Activated CD8-positive, alpha-beta T cell treated with anti-CD3 and anti-CD28 coated beads for 36 hours (primary cell): ENCODE measurements around the gene IFITM2. TPM values are rescaled to one million over a fixed set of nuclear protein-coding genes. Genes with fewer than 3 reads are reported as not detected.
"Not testable (repeated sequence)": the region's sequence is repeated elsewhere in the genome, so short reads cannot be mapped to it uniquely, and the experiment has no call there.

Experiments used
- ATAC-seq: fragments of 200-7000 bp; cut with Tn5 transposase; one replicate; pipeline ENCODE4 v1.10.0; 2021; ENCODE audit warnings: mild to moderate bottlenecking, moderate library complexity
- CTCF ChIA-PET: fragments of 350-600 bp; sonication (Branson Sonifier 250); formaldehyde crosslinking; loops from one replicate; lab custom pipeline; 2021; ENCODE audit warnings: antibody characterized with exemption; lab: Charles Lee
- POLR2A ChIA-PET: fragments of 350-600 bp; sonication (Branson Sonifier 250); formaldehyde crosslinking; loops from one replicate; lab custom pipeline; 2021; ENCODE audit warnings: antibody characterized with exemption; lab: Charles Lee
- DNase-seq: peaks from one replicate; pipeline ENCODE4 v3.0.0-alpha.2; 2020
- H3K27ac Mint-ChIP-seq: one replicate; pipeline ENCODE4 v1.8.0; 2021; ENCODE audit warnings: mild to moderate bottlenecking, mixed read lengths
- H3K27me3 Mint-ChIP-seq: one replicate; pipeline ENCODE4 v1.8.0; 2021; ENCODE audit warnings: mixed read lengths
- H3K36me3 Mint-ChIP-seq: one replicate; pipeline ENCODE4 v1.8.0; 2021; ENCODE audit warnings: low read depth, mixed read lengths
- H3K4me1 Mint-ChIP-seq: one replicate; pipeline ENCODE4 v1.8.0; 2021; ENCODE audit warnings: low read depth, mixed read lengths
- H3K4me3 Mint-ChIP-seq: one replicate; pipeline ENCODE4 v1.8.0; 2021; ENCODE audit warnings: mild to moderate bottlenecking, moderate library complexity, mixed read lengths
- H3K9me3 Mint-ChIP-seq: one replicate; pipeline ENCODE4 v1.8.0; 2021; ENCODE audit warnings: mixed read lengths
- intact Hi-C: fragments of 100-400 bp; cut with micrococcal nuclease; formaldehyde crosslinking; loops from one replicate; pipeline ENCODE4 v1.10.0; 2022
- total RNA-seq, 2 experiments: library from RNA; stranded (reverse); gene quantifications; one replicate each; pipeline ENCODE4 v1.2.3, GENCODE V29; 2021
- TF ChIP-seq, protein P1 (sequence below): fragments of 200-600 bp; IDR thresholded peaks from one replicate; pipeline ENCODE4 v1.8.0; 2022; ENCODE audit warnings: antibody characterized with exemption, mild to moderate bottlenecking

IFITM2 gene
- total RNA-seq, 2 experiments from 2014 or later: 540 to 549 TPM

DNA sequence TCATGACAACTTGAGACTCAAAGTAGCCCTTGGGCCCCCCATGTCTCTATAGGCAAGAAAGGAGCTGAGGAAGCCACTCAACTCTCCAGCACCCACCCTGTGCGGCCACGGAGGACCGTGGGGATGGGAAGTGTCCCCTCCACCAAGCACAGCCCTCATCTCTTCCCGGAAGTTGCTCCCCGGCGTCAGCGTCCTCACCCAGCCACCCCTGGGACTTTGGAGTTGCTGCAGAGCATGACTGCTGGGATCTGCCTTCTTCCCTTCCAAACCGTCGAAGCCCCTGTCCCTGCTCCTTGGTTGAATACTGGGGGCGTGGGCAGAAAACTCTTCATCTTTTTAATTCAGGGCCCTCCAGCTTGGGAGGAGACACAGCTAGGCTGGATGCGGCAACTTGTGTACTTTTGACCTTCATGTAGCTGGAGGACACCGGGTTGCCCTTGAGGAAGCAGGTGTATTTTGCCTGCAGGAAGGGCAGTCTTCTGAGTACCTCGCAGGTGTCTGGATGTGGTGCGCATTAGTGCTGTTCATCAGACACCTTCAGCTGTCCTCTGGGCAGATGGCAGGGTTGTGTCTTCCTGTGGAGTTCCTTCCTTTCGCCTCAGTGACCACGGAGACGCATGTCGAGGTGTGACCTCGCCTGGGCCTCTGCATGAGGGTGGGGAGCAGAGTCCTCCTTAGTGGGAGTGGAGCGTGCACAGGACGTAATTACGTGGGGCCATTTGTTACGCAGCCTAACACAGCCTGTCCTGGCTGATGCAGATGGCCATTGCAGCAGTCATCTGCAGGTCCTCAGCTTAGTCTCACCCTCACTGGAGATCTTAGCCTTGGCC lies 25.2 kb downstream of the IFITM2 start:
- Mint-ChIP-seq H3K27ac (no peak overlapping the region), H3K9me3 (peaks cover 3% of the 10 kb centered on the region), H3K36me3 (peaks cover 3% of the 10 kb centered on the region), H3K4me3 (no peak overlapping the region), H3K27me3 (no peaks in the 10 kb centered on the region), H3K4me1 (peaks cover 58% of the 10 kb centered on the region)
- TF ChIP-seq, protein P1, sequence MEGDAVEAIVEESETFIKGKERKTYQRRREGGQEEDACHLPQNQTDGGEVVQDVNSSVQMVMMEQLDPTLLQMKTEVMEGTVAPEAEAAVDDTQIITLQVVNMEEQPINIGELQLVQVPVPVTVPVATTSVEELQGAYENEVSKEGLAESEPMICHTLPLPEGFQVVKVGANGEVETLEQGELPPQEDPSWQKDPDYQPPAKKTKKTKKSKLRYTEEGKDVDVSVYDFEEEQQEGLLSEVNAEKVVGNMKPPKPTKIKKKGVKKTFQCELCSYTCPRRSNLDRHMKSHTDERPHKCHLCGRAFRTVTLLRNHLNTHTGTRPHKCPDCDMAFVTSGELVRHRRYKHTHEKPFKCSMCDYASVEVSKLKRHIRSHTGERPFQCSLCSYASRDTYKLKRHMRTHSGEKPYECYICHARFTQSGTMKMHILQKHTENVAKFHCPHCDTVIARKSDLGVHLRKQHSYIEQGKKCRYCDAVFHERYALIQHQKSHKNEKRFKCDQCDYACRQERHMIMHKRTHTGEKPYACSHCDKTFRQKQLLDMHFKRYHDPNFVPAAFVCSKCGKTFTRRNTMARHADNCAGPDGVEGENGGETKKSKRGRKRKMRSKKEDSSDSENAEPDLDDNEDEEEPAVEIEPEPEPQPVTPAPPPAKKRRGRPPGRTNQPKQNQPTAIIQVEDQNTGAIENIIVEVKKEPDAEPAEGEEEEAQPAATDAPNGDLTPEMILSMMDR: no peak
- DNase-seq (no peak), ATAC-seq (no peak)
- intact Hi-C loops: no loop called here
- CTCF ChIA-PET: interaction anchor here (1.2 kb wide), 1 partner anchor 82 kb away, joined by 3 read pairs; no protein-coding TSS in a partner anchor
- POLR2A ChIA-PET: interaction anchor here (1.0 to 2.2 kb wide), 2 partner anchors 8 to 22 kb away, joined by 3 to 9 read pairs; no protein-coding TSS in a partner anchor

DNA sequence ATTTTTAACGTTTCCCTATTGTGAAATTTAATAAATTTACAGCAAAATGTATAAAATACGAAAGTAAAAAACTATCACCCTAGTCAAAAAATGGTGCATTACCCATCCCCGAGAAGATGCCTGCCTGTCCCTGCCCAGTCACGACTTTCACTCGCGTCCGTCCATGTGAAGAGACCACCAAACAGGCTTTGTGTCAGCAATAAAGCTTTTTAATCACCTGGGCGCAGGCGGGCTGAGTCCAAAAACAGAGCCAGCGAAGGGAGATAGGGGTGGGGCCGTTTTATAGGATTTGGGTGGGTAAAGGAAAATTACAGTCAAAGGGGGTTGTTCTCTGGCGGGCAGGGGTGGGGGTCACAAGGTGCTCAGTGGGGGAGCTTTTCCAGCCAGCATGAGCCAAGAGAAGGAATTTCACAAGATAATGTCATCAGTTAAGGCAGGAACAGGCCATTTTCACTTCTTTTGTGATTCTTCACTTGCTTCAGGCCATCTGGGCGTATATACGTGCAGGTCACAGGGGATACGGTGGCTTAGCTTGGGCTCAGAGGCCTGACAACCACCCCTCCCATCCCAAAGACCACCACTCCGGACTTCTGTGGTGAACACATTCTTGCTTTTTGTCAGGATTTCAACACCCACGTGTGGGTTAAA lies 26.1 kb downstream of the IFITM2 start:
- H3K27me3 Mint-ChIP-seq, H3K9me3 Mint-ChIP-seq, H3K36me3 Mint-ChIP-seq, DNase-seq, H3K4me3 Mint-ChIP-seq, H3K27ac Mint-ChIP-seq, ATAC-seq, intact Hi-C loops: not testable (repeated sequence)
- ChIA-PET POLR2A (interaction anchor here (0.9 to 2.2 kb wide), 3 partner anchors 7 to 22 kb away, joined by 3 to 9 read pairs (median 3); no protein-coding TSS in a partner anchor), CTCF (interaction anchor here (1.2 kb wide), 1 partner anchor 83 kb away, joined by 3 read pairs; no protein-coding TSS in a partner anchor)
- peaks cover 53% of the 10 kb centered on the region for H3K4me1 Mint-ChIP-seq

DNA sequence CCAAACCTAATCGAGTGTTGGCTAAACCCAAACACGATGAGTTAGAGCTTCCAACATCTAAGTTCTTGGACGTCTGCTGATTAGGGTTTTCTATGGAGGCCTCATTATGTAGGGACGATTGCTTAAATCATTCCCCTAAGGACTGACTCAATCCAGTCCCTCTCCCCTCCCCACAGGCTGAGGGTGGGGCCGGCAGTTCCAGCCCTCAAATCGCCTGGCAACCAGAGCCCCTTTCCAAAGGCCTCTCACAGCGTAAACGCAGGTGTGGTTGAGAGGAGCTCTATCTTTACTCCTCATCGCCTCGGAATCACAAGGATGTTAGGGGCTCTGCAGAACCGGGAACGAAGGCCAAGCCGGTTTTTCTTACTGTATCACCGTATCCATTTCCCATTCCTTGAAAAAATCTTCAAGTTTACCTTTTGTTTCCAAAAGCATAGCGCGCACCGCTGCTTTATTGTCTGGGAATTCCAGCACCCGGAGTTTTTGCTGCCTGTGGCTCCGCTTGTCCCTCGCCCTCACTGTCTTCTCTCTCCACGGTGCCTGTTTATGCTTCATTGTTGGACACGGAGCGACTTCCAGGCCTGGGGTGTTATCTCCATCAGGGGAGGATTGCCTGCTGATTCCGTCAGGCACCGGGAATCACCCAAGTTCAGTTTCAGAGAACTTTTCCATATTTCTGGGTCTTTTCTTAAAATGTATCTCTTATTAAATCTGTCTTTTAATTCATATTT lies 26.8 kb downstream of the IFITM2 start:
- TF ChIP-seq, protein P1: no peak
- Mint-ChIP-seq H3K4me3 (no peak overlapping the region), H3K9me3 (peaks cover 3% of the 10 kb centered on the region), H3K27me3 (no peaks in the 10 kb centered on the region), H3K27ac (no peak overlapping the region), H3K36me3 (peaks cover 3% of the 10 kb centered on the region), H3K4me1 (peaks cover 48% of the 10 kb centered on the region)
- POLR2A ChIA-PET: interaction anchor here (0.9 to 2.2 kb wide), 2 partner anchors 9 to 21 kb away, joined by 3 to 9 read pairs; no protein-coding TSS in a partner anchor
- intact Hi-C loops: no loop called here
- no peak for DNase-seq
- CTCF ChIA-PET: no interaction called here
- no peak for ATAC-seq

DNA sequence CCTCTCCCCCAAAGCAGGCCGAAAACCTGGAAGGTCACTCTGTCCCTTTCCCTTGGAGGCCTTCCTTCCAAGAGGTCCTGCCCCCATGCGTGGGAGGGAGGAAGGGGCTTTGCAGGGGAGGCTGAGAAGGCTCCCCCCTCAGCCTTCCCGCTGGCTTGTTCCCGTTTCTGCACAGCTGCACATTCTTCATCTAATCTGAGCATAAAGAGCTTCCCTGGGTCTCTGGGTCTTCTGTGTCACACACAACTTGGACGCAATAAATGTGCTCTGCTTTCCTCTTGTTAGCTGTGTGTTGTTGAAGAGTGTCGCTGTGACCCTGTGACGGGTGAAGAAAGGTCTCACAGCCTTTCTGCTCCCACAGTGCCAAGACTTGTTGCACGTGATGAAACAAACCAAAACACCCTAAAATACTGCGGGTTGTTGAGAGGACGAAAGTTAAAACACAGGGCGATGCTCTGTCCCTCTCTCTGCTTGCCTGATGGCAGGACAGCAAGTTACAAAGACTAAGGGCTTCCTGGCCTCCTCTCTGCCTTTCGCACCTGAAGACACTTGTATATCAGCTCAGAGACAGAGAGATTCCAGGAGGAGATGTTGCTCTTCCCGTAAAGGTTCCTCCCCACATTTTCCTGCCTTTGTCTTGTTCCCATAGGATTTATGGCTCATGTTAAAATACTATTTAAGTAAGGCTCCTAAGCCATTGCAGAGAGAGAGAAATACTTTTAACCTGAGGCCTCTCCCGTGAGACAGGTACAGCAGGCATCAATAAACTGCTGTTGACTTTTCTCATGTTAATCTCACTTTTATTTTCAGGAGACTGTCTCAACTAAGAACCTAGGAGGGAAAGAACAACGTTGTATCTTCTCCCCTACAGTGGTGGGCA lies 28.4 kb downstream of the IFITM2 start:
- ChIA-PET CTCF (no interaction called here), POLR2A (interaction anchor here (1.0 to 1.1 kb wide), 3 partner anchors 8 to 19 kb away, joined by 3 to 4 read pairs (median 4); no protein-coding TSS in a partner anchor)
- H3K36me3 Mint-ChIP-seq: peaks cover 3% of the 10 kb centered on the region
- no peaks in the 10 kb centered on the region for H3K27me3 Mint-ChIP-seq
- no peak for DNase-seq
- H3K4me3 Mint-ChIP-seq: no peak overlapping the region
- intact Hi-C loops: no loop called here
- peaks cover 3% of the 10 kb centered on the region for H3K9me3 Mint-ChIP-seq
- no peak for ATAC-seq
- TF ChIP-seq, protein P1: no peak
- H3K4me1 Mint-ChIP-seq: peaks cover 39% of the 10 kb centered on the region
- no peak overlapping the region for H3K27ac Mint-ChIP-seq
